Measurements from ENCODE around the gene FOXK1.

Gene FOXK1

DNA sequence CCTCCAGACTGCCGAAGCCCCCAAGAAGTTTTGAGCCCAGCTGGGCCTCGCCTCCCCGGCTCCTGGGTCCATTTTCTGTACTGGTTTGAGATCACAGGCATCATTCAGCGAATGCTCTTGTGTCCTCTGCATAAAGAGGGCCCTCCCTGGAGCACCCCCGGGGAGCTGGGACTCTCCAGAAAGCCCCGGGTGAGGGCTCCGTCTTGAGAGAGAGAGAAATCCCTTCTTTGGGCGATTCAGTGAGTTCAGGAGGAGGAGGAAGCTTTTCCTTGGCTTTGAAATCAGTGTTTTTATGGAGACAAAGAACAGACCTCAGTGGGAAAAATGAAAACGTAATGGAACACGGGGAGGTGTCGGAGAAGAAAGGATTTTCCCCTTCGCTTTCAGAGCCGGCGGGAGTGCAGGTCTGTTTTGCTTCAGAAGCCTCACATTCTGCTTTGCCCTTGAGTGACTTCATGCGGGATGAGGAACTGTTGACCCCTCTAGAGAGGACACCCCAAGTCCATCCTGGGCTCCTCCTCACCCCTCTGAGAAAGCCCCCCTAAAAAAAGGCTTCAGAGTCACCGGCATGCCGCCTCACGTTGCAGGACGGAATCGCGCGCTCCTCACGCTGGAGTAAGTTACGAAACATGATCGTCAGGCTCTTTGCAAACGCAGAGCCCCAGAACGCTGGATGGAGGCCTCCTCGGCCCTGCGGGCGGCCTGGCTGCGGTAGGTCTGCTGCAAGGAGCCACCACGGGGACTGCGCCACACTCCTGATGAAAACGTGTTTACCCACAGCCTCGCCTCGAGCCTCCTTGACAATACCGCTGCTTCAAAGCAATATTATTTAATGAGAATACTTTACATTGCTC lies 84.8 kb downstream of the FOXK1 start:
- H3K36me3 ChIP-seq (ENCODE audit: control insufficient read depth in 2 of 2, insufficient read depth in 1 of 2, low read length in 2 of 2) = peaks cover 0 to 55% of the 10 kb centered on the region in 2 experiments; a peak in 2 of 3 replicates
- ChIA-PET CTCF (interaction anchor here (0.6 kb wide), 1 partner anchor 10 kb away, joined by 3 read pairs; no protein-coding TSS in a partner anchor), POLR2A (no interaction called here)
- H3K27ac ChIP-seq (ENCODE audit: extremely low read depth, low read depth, low read length) = no peak overlapping the region
- no peak overlapping the region for H3K4me3 ChIP-seq (ENCODE audit: low read depth, low read length)
- no peak for TF ChIP-seq ZNF266 (tag by site-specific recombination; IDR thresholded peaks at IDR 0.05; ENCODE audit: low read depth)
- TF ChIP-seq ZNF660 (tag by site-specific recombination; IDR thresholded peaks at IDR 0.05) = no peak
- TF ChIP-seq ZNF221 (tag by site-specific recombination; IDR thresholded peaks at IDR 0.05; ENCODE audit: borderline replicate concordance) = no peak
- no peak for TF ChIP-seq ZNF146 (tag by site-specific recombination; IDR thresholded peaks at IDR 0.05)
- TF ChIP-seq, protein P1, sequence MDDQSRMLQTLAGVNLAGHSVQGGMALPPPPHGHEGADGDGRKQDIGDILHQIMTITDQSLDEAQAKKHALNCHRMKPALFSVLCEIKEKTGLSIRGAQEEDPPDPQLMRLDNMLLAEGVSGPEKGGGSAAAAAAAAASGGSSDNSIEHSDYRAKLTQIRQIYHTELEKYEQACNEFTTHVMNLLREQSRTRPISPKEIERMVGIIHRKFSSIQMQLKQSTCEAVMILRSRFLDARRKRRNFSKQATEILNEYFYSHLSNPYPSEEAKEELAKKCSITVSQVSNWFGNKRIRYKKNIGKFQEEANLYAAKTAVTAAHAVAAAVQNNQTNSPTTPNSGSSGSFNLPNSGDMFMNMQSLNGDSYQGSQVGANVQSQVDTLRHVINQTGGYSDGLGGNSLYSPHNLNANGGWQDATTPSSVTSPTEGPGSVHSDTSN (CRISPR knock-in tag; IDR thresholded peaks at IDR 0.05) = no peak
- no peak for TF ChIP-seq ZNF324 (tag by site-specific recombination; IDR thresholded peaks at IDR 0.05)
- no peak for TF ChIP-seq ZNF76 (tag by site-specific recombination; IDR thresholded peaks at IDR 0.05; ENCODE audit: borderline replicate concordance, low read depth)
- TF ChIP-seq ZNF610 (tag by site-specific recombination; IDR thresholded peaks at IDR 0.05; ENCODE audit: borderline replicate concordance) = no peak
- no peak for TF ChIP-seq ZNF514 (tag by site-specific recombination; IDR thresholded peaks at IDR 0.05)
- no peak for TF ChIP-seq ZNF501 (tag by site-specific recombination; IDR thresholded peaks at IDR 0.05)
- no peak for TF ChIP-seq ZNF426 (tag by site-specific recombination; IDR thresholded peaks at IDR 0.05)
- TF ChIP-seq ZNF404 (tag by site-specific recombination; IDR thresholded peaks at IDR 0.05) = no peak
- TF ChIP-seq ZBTB48 (tag by site-specific recombination; IDR thresholded peaks at IDR 0.05) = no peak
- TF ChIP-seq, protein P2, sequence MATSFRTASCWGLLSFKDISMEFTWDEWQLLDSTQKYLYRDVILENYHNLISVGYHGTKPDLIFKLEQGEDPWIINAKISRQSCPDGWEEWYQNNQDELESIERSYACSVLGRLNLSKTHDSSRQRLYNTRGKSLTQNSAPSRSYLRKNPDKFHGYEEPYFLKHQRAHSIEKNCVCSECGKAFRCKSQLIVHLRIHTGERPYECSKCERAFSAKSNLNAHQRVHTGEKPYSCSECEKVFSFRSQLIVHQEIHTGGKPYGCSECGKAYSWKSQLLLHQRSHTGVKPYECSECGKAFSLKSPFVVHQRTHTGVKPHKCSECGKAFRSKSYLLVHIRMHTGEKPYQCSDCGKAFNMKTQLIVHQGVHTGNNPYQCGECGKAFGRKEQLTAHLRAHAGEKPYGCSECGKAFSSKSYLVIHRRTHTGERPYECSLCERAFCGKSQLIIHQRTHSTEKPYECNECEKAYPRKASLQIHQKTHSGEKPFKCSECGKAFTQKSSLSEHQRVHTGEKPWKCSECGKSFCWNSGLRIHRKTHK (tag by site-specific recombination; IDR thresholded peaks at IDR 0.05) = no peak
- TF ChIP-seq ZNF423 (tag by site-specific recombination; IDR thresholded peaks at IDR 0.05) = no peak
- TF ChIP-seq ZNF558 (tag by site-specific recombination; IDR thresholded peaks at IDR 0.05) = no peak
- TF ChIP-seq ZNF600 (tag by site-specific recombination; IDR thresholded peaks at IDR 0.05) = no peak
- no peak for TF ChIP-seq HOXD13 (CRISPR knock-in tag; IDR thresholded peaks at IDR 0.05; ENCODE audit: borderline replicate concordance)
- TF ChIP-seq, protein P3, sequence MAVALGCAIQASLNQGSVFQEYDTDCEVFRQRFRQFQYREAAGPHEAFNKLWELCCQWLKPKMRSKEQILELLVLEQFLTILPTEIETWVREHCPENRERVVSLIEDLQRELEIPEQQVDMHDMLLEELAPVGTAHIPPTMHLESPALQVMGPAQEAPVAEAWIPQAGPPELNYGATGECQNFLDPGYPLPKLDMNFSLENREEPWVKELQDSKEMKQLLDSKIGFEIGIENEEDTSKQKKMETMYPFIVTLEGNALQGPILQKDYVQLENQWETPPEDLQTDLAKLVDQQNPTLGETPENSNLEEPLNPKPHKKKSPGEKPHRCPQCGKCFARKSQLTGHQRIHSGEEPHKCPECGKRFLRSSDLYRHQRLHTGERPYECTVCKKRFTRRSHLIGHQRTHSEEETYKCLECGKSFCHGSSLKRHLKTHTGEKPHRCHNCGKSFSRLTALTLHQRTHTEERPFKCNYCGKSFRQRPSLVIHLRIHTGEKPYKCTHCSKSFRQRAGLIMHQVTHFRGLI (tag by site-specific recombination; IDR thresholded peaks at IDR 0.05) = no peak
- no peak for TF ChIP-seq ZNF560 (tag by site-specific recombination; IDR thresholded peaks at IDR 0.05; ENCODE audit: borderline replicate concordance)
- H3K9me3 ChIP-seq (ENCODE audit: control insufficient read depth, insufficient read depth, low read depth, low read length) = no peaks in the 10 kb centered on the region
- no peaks in the 10 kb centered on the region for H3K4me1 ChIP-seq (ENCODE audit: control insufficient read depth, insufficient read depth, low read length)
